ENCODE data around the gene SORBS2.

SORBS2 gene

GRCh38 chr4:185683896-185684295 lies 128.1 kb downstream of the SORBS2 start:
- Histone ChIP-seq H4K20me1 (ENCODE audit: insufficient read depth, low read length) (no peaks in the 10 kb centered on the region), H3K4me3 (ENCODE audit: low read length) (no peak overlapping the region), H3K27ac (ENCODE audit: low read length) (no peak overlapping the region), H3K4me2 (ENCODE audit: low read length) (no peak overlapping the region), H3K9me3 (ENCODE audit: insufficient read depth, low read length) (no peaks in the 10 kb centered on the region), H3K9ac (ENCODE audit: low read length) (no peak overlapping the region), H3K79me2 (ENCODE audit: low read length) (no peaks in the 10 kb centered on the region), H3K4me1 (ENCODE audit: low read length) (no peaks in the 10 kb centered on the region), H3K27me3 (ENCODE audit: low read depth, low read length) (no peaks in the 10 kb centered on the region), H3K36me3 (replicated peaks; ENCODE audit: low read depth, low read length) (no peaks in the 10 kb centered on the region), H2AFZ (ENCODE audit: low read depth, low read length) (no peak overlapping the region)
- TF ChIP-seq CTCF (IDR thresholded peaks at IDR 0.05; ENCODE audit: low read depth, low read length) (no peak), EZH2phosphoT487 (IDR thresholded peaks at IDR 0.05; ENCODE audit: low read depth) (no peak)

GRCh38 chr4:185683222-185683621 lies 128.8 kb downstream of the SORBS2 start:
- Histone ChIP-seq H3K4me1 (ENCODE audit: low read length) (no peaks in the 10 kb centered on the region), H3K4me2 (ENCODE audit: low read length) (no peak overlapping the region), H3K4me3 (ENCODE audit: low read length) (no peak overlapping the region), H2AFZ (ENCODE audit: low read depth, low read length) (no peak overlapping the region), H3K9me3 (ENCODE audit: insufficient read depth, low read length) (no peaks in the 10 kb centered on the region), H3K27ac (ENCODE audit: low read length) (no peak overlapping the region), H3K27me3 (ENCODE audit: low read depth, low read length) (no peaks in the 10 kb centered on the region), H3K36me3 (replicated peaks; ENCODE audit: low read depth, low read length) (no peaks in the 10 kb centered on the region), H3K79me2 (ENCODE audit: low read length) (no peaks in the 10 kb centered on the region), H4K20me1 (ENCODE audit: insufficient read depth, low read length) (no peaks in the 10 kb centered on the region), H3K9ac (ENCODE audit: low read length) (no peak overlapping the region)
- TF ChIP-seq EZH2phosphoT487 (IDR thresholded peaks at IDR 0.05; ENCODE audit: low read depth) (no peak), CTCF (IDR thresholded peaks at IDR 0.05; ENCODE audit: low read depth, low read length) (no peak)

- Histone ChIP-seq H3K9ac (ENCODE audit: low read length) (no peak overlapping the region), H4K20me1 (ENCODE audit: insufficient read depth, low read length) (no peaks in the 10 kb centered on the region), H3K36me3 (replicated peaks; ENCODE audit: low read depth, low read length) (no peaks in the 10 kb centered on the region), H2AFZ (ENCODE audit: low read depth, low read length) (no peak overlapping the region), H3K4me3 (ENCODE audit: low read length) (no peak overlapping the region), H3K27ac (ENCODE audit: low read length) (no peak overlapping the region), H3K79me2 (ENCODE audit: low read length) (no peaks in the 10 kb centered on the region), H3K4me1 (ENCODE audit: low read length) (no peaks in the 10 kb centered on the region), H3K27me3 (ENCODE audit: low read depth, low read length) (no peaks in the 10 kb centered on the region), H3K4me2 (ENCODE audit: low read length) (no peak overlapping the region), H3K9me3 (ENCODE audit: insufficient read depth, low read length) (no peaks in the 10 kb centered on the region)
- no peak for TF ChIP-seq CTCF (IDR thresholded peaks at IDR 0.05; ENCODE audit: low read depth, low read length)
- no peak for TF ChIP-seq EZH2phosphoT487 (IDR thresholded peaks at IDR 0.05; ENCODE audit: low read depth)
Observed at GRCh38 chr4:185682236-185682635, 129.8 kb downstream of the SORBS2 start.

GRCh38 chr4:185681604-185682003 lies 130.4 kb downstream of the SORBS2 start:
- H3K27ac ChIP-seq (ENCODE audit: low read length) = no peak overlapping the region
- H3K9ac ChIP-seq (ENCODE audit: low read length) = no peak overlapping the region
- H3K79me2 ChIP-seq (ENCODE audit: low read length) = no peaks in the 10 kb centered on the region
- H3K9me3 ChIP-seq (ENCODE audit: insufficient read depth, low read length) = no peaks in the 10 kb centered on the region
- TF ChIP-seq EZH2phosphoT487 (IDR thresholded peaks at IDR 0.05; ENCODE audit: low read depth) (no peak), CTCF (IDR thresholded peaks at IDR 0.05; ENCODE audit: low read depth, low read length) (no peak)
- no peaks in the 10 kb centered on the region for H3K4me1 ChIP-seq (ENCODE audit: low read length)
- H2AFZ ChIP-seq (ENCODE audit: low read depth, low read length) = no peak overlapping the region
- H3K4me2 ChIP-seq (ENCODE audit: low read length) = no peak overlapping the region
- H3K27me3 ChIP-seq (ENCODE audit: low read depth, low read length) = no peaks in the 10 kb centered on the region
- no peaks in the 10 kb centered on the region for H3K36me3 ChIP-seq (replicated peaks; ENCODE audit: low read depth, low read length)
- H4K20me1 ChIP-seq (ENCODE audit: insufficient read depth, low read length) = no peaks in the 10 kb centered on the region
- no peak overlapping the region for H3K4me3 ChIP-seq (ENCODE audit: low read length)
